Measurements from ENCODE around the gene FAM118A. TPM values are rescaled to one million over a fixed set of nuclear protein-coding genes. Genes with fewer than 3 reads are reported as not detected.

The FAM118A gene
- total RNA-seq, 5 donors from 2014 or later (not counting 1 experiment from before 2014, with no cell fraction given), result 53.5 to 394 (median 154) TPM

GRCh38 chr22:45305456-45306075, 4.2 kb upstream of the FAM118A start:
- no peaks in the 10 kb centered on the region for H3K36me3 ChIP-seq (ENCODE audit: control insufficient read depth in 2 of 2, extremely low read depth in 1 of 2, insufficient read depth in 1 of 2, low read length in 1 of 2)
- Mint-ChIP-seq H3K27ac (no peak overlapping the region), H3K9me3 (no peaks in the 10 kb centered on the region), H3K4me3 (no peak overlapping the region), H3K36me3 (no peaks in the 10 kb centered on the region), H3K27me3 (no peaks in the 10 kb centered on the region), H3K4me1 (peaks cover 12 to 15% (median 12%) of the 10 kb centered on the region in 3 donors)
- no peaks in the 10 kb centered on the region for H3K9me3 ChIP-seq
- ChIA-PET CTCF (no interaction called here), POLR2A (no interaction called here)
- peaks cover 5 to 16% of the 10 kb centered on the region in 2 experiments for H3K4me1 ChIP-seq (ENCODE audit: control insufficient read depth in 1 of 2, extremely low read depth in 1 of 2, insufficient read depth in 2 of 2, low read length in 2 of 2)
- DNase-seq (no peak), ATAC-seq (replicated peaks in 1 of 4) (no peak)
- H3K4me3 ChIP-seq (ENCODE audit: control insufficient read depth in 1 of 2, extremely low read depth in 1 of 2, low read length in 1 of 2), result no peak overlapping the region
- no peak overlapping the region for H3K27ac ChIP-seq (ENCODE audit: low read length)
- no CpG with 5 or more reads among the region's 6 CpGs for WGBS (ENCODE audit: insufficient coverage)
- peaks cover 0 to 5% of the 10 kb centered on the region in 2 experiments for H3K27me3 ChIP-seq (replicated peaks in 1 of 2; ENCODE audit: control insufficient read depth in 2 of 2, extremely low read depth in 1 of 2, insufficient read depth in 2 of 2, low read length in 1 of 2)

GRCh38 chr22:45306139-45306538, 3.6 kb upstream of the FAM118A start:
- Mint-ChIP-seq H3K36me3 (peaks cover 4% of the 10 kb centered on the region), H3K4me1 (peaks cover 17 to 21% (median 18%) of the 10 kb centered on the region in 3 donors), H3K4me3 (no peak overlapping the region), H3K9me3 (no peaks in the 10 kb centered on the region), H3K27me3 (no peaks in the 10 kb centered on the region), H3K27ac (no peak overlapping the region)
- no peak for ATAC-seq (replicated peaks in 1 of 4)
- POLR2A ChIA-PET, result no interaction called here
- WGBS (ENCODE audit: insufficient coverage), result 98% methylated on average over 8 of the region's 9 CpGs
- no peaks in the 10 kb centered on the region for H3K9me3 ChIP-seq
- no peak for DNase-seq
- peaks cover 7 to 22% of the 10 kb centered on the region in 2 experiments for H3K4me1 ChIP-seq (ENCODE audit: control insufficient read depth in 1 of 2, extremely low read depth in 1 of 2, insufficient read depth in 2 of 2, low read length in 2 of 2)
- H3K27me3 ChIP-seq (replicated peaks in 1 of 2; ENCODE audit: control insufficient read depth in 2 of 2, extremely low read depth in 1 of 2, insufficient read depth in 2 of 2, low read length in 1 of 2), result peaks cover 0 to 5% of the 10 kb centered on the region in 2 experiments
- H3K27ac ChIP-seq (ENCODE audit: low read length), result no peak overlapping the region
- H3K4me3 ChIP-seq (ENCODE audit: control insufficient read depth in 1 of 2, extremely low read depth in 1 of 2, low read length in 1 of 2), result no peak overlapping the region
- CTCF ChIA-PET, result interaction anchor here in 1 of 2 donors (0.5 kb wide), 1 partner anchor 35 kb away, joined by 3 read pairs; no protein-coding TSS in a partner anchor
- H3K36me3 ChIP-seq (ENCODE audit: control insufficient read depth in 2 of 2, extremely low read depth in 1 of 2, insufficient read depth in 1 of 2, low read length in 1 of 2), result no peaks in the 10 kb centered on the region

- Mint-ChIP-seq H3K36me3 (peaks cover 13% of the 10 kb centered on the region), H3K27me3 (no peaks in the 10 kb centered on the region), H3K9me3 (no peaks in the 10 kb centered on the region), H3K4me1 (peaks cover 39 to 44% (median 39%) of the 10 kb centered on the region in 3 donors), H3K27ac (peak overlapping the region; percentile 91 to 95), H3K4me3 (peak overlapping the region; percentile 81 to 89 (median 85))
- Histone ChIP-seq H3K36me3 (ENCODE audit: control insufficient read depth in 2 of 2, extremely low read depth in 1 of 2, insufficient read depth in 1 of 2, low read length in 1 of 2) (no peaks in the 10 kb centered on the region), H3K27ac (ENCODE audit: low read length) (peak overlapping the region; percentile 76), H3K4me3 (ENCODE audit: control insufficient read depth in 1 of 2, extremely low read depth in 1 of 2, low read length in 1 of 2) (no peak overlapping the region), H3K9me3 (no peaks in the 10 kb centered on the region), H3K4me1 (ENCODE audit: control insufficient read depth in 1 of 2, extremely low read depth in 1 of 2, insufficient read depth in 2 of 2, low read length in 2 of 2) (peaks cover 7 to 39% of the 10 kb centered on the region in 2 experiments), H3K27me3 (replicated peaks in 1 of 2; ENCODE audit: control insufficient read depth in 2 of 2, extremely low read depth in 1 of 2, insufficient read depth in 2 of 2, low read length in 1 of 2) (peaks cover 0 to 5% of the 10 kb centered on the region in 2 experiments)
- DNase-seq, result no peak
- ChIA-PET CTCF (interaction anchor here in 1 of 2 donors (0.5 kb wide), 1 partner anchor 33 kb away, joined by 3 read pairs; no protein-coding TSS in a partner anchor), POLR2A (no interaction called here)
- ATAC-seq (replicated peaks in 1 of 4), result no peak
- WGBS (ENCODE audit: insufficient coverage), result 91% methylated on average over 2 of the region's 6 CpGs
Measured at GRCh38 chr22:45308391-45308956, 1.3 kb upstream of the FAM118A start.

GRCh38 chr22:45308957-45309421, 745 bp upstream of the FAM118A start:
- peak overlapping the region; percentile 76 for H3K27ac ChIP-seq (ENCODE audit: low read length)
- peak overlapping the region; percentile 81 to 89 (median 85) for H3K4me3 Mint-ChIP-seq
- 46% methylated on average over 18 of the region's 25 CpGs for WGBS (ENCODE audit: insufficient coverage)
- H3K27me3 Mint-ChIP-seq, result no peaks in the 10 kb centered on the region
- H3K36me3 Mint-ChIP-seq, result peaks cover 13% of the 10 kb centered on the region
- ATAC-seq (replicated peaks in 1 of 4), result no peak
- peak overlapping the region; percentile 60 to 63 for H3K4me3 ChIP-seq (ENCODE audit: control insufficient read depth in 1 of 2, extremely low read depth in 1 of 2, low read length in 1 of 2)
- peaks cover 0 to 5% of the 10 kb centered on the region in 2 experiments for H3K27me3 ChIP-seq (replicated peaks in 1 of 2; ENCODE audit: control insufficient read depth in 2 of 2, extremely low read depth in 1 of 2, insufficient read depth in 2 of 2, low read length in 1 of 2)
- H3K9me3 ChIP-seq, result no peaks in the 10 kb centered on the region
- H3K4me1 Mint-ChIP-seq, result peaks cover 43 to 48% (median 44%) of the 10 kb centered on the region in 3 donors
- no peaks in the 10 kb centered on the region for H3K9me3 Mint-ChIP-seq
- POLR2A ChIA-PET, result no interaction called here
- no peaks in the 10 kb centered on the region for H3K36me3 ChIP-seq (ENCODE audit: control insufficient read depth in 2 of 2, extremely low read depth in 1 of 2, insufficient read depth in 1 of 2, low read length in 1 of 2)
- H3K4me1 ChIP-seq (ENCODE audit: control insufficient read depth in 1 of 2, extremely low read depth in 1 of 2, insufficient read depth in 2 of 2, low read length in 2 of 2), result peaks cover 7 to 39% of the 10 kb centered on the region in 2 experiments
- peak in 1 of 35 experiments; percentile 51 for DNase-seq
- CTCF ChIA-PET, result no interaction called here
- H3K27ac Mint-ChIP-seq, result peak overlapping the region; percentile 91 to 95

- H3K9me3 ChIP-seq, result no peaks in the 10 kb centered on the region
- CTCF ChIA-PET, result no interaction called here
- no peaks in the 10 kb centered on the region for H3K36me3 ChIP-seq (ENCODE audit: control insufficient read depth in 2 of 2, extremely low read depth in 1 of 2, insufficient read depth in 1 of 2, low read length in 1 of 2)
- peak overlapping the region; percentile 70 to 81 for H3K4me3 ChIP-seq (ENCODE audit: control insufficient read depth in 1 of 2, extremely low read depth in 1 of 2, low read length in 1 of 2)
- ATAC-seq (replicated peaks in 1 of 4) (no peak), DNase-seq (no peak)
- Mint-ChIP-seq H3K9me3 (no peaks in the 10 kb centered on the region), H3K27ac (peak overlapping the region; percentile 89 to 91), H3K36me3 (peaks cover 13% of the 10 kb centered on the region), H3K27me3 (no peaks in the 10 kb centered on the region), H3K4me3 (peak overlapping the region; percentile 85 to 89 (median 88)), H3K4me1 (peaks cover 57 to 63% (median 59%) of the 10 kb centered on the region in 3 donors)
- peaks cover 0 to under 1% of the 10 kb centered on the region in 2 experiments for H3K27me3 ChIP-seq (replicated peaks in 1 of 2; ENCODE audit: control insufficient read depth in 2 of 2, extremely low read depth in 1 of 2, insufficient read depth in 2 of 2, low read length in 1 of 2)
- 7% methylated on average over 30 of the region's 33 CpGs for WGBS (ENCODE audit: insufficient coverage)
- POLR2A ChIA-PET, result interaction anchor here (0.5 to 0.6 kb wide), 2 partner anchors 23 to 66 kb away, joined by 3 to 4 read pairs; no protein-coding TSS in a partner anchor
- peak overlapping the region; percentile 76 for H3K27ac ChIP-seq (ENCODE audit: low read length)
- peaks cover 7 to 40% of the 10 kb centered on the region in 2 experiments for H3K4me1 ChIP-seq (ENCODE audit: control insufficient read depth in 1 of 2, extremely low read depth in 1 of 2, insufficient read depth in 2 of 2, low read length in 2 of 2)
Measured at GRCh38 chr22:45310331-45310976, 720 bp downstream of the FAM118A start.

- no peak for ATAC-seq (replicated peaks in 1 of 4)
- CTCF ChIA-PET, result no interaction called here
- 68% methylated on average over 12 of the region's 14 CpGs for WGBS (ENCODE audit: insufficient coverage)
Measured at GRCh38 chr22:45310977-45311531, 1.3 kb downstream of the FAM118A start.

More at GRCh38 chr22:45310977-45311531, 1.3 kb downstream of the FAM118A start:
- peaks cover 63 to 69% (median 65%) of the 10 kb centered on the region in 3 donors for H3K4me1 Mint-ChIP-seq
- DNase-seq, result no peak
- no peaks in the 10 kb centered on the region for H3K27me3 Mint-ChIP-seq
- Histone ChIP-seq H3K9me3 (no peaks in the 10 kb centered on the region), H3K27ac (ENCODE audit: low read length) (peak overlapping the region; percentile 76), H3K4me1 (ENCODE audit: control insufficient read depth in 1 of 2, extremely low read depth in 1 of 2, insufficient read depth in 2 of 2, low read length in 2 of 2) (peaks cover 7 to 46% of the 10 kb centered on the region in 2 experiments), H3K27me3 (replicated peaks in 1 of 2; ENCODE audit: control insufficient read depth in 2 of 2, extremely low read depth in 1 of 2, insufficient read depth in 2 of 2, low read length in 1 of 2) (no peaks in the 10 kb centered on the region), H3K36me3 (ENCODE audit: control insufficient read depth in 2 of 2, extremely low read depth in 1 of 2, insufficient read depth in 1 of 2, low read length in 1 of 2) (no peaks in the 10 kb centered on the region), H3K4me3 (ENCODE audit: control insufficient read depth in 1 of 2, extremely low read depth in 1 of 2, low read length in 1 of 2) (peak overlapping the region; percentile 70 to 81)
- H3K9me3 Mint-ChIP-seq, result no peaks in the 10 kb centered on the region
- peaks cover 13% of the 10 kb centered on the region for H3K36me3 Mint-ChIP-seq
- peak overlapping the region; percentile 89 to 91 for H3K27ac Mint-ChIP-seq
- peak overlapping the region; percentile 85 to 89 (median 88) for H3K4me3 Mint-ChIP-seq
- POLR2A ChIA-PET, result interaction anchor here (0.5 to 0.6 kb wide), 4 partner anchors 8 to 366 kb away, joined by 3 to 5 read pairs (median 4); no protein-coding TSS in a partner anchor
